ENCODE measurements around the gene HOXB3. TPM values are rescaled to one million over a fixed set of nuclear protein-coding genes. Genes with fewer than 3 reads are reported as not detected.

The HOXB3 gene
- total and polyA plus RNA-seq, 7 donors: 6.2 to 64.3 (median 25.3) TPM

DNA sequence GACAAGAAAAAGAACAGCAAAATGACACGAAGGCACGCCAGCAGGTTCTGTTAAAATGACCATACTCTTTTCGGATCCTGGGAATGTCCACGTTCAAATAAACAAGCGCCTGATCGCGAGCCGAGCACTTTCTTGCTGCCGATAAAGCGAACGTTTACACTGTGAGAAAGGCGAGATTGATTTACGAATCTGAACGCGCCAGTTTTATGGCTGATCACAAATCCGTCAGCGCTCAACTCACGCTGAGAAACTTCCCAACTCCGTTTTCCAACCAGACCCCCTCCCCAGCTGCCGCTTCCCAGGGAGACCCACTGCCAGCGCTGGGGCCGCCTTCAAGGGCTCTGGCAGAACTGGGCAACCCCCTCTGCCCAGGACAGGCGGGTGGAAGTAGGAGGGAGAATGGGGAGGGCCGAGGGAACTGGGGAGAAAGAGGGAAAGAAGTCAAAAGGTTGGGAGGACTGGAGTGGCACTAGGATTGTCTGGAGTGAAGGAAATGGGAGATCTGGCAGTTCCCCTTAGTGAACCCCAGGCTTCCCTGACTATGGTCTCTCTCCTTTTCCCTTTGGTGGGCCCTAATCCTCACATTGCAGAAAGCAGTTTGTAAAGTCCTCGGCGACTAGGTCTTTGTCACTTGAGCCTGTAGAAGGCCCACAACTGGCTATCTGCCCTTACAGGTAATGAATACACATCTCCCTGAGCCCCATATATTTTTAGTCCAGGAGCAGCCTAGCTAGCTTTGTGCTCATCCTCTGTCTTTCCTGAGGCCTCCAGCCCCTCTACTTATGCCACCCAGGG, 18.8 kb downstream of the HOXB3 start:
- H3K9me3 ChIP-seq: no peaks in the 10 kb centered on the region
- H3K27me3 ChIP-seq: no peaks in the 10 kb centered on the region
- peak overlapping the region; percentile 18 to 84 (median 38) for H3K4me3 ChIP-seq
- 38 to 57% methylated on average over 26 of the region's 26 CpGs for WGBS, 2 donors
- H3K27ac ChIP-seq: peak overlapping the region; percentile 94 to 99 (median 96)
- peaks cover 0 to 100% (median 97%) of the 10 kb centered on the region in 4 donors for H3K4me1 ChIP-seq
- TF ChIP-seq POLR2A (IDR thresholded peaks at IDR 0.05) (no peak), POLR2AphosphoS5 (IDR thresholded peaks at IDR 0.05) (peak in 3 of 4 donors; percentile 34 to 67 (median 43))
- intact Hi-C loops (cut with DNase I): no loop called here
- DNase-seq: no peak
- no peaks in the 10 kb centered on the region for H3K36me3 ChIP-seq

DNA sequence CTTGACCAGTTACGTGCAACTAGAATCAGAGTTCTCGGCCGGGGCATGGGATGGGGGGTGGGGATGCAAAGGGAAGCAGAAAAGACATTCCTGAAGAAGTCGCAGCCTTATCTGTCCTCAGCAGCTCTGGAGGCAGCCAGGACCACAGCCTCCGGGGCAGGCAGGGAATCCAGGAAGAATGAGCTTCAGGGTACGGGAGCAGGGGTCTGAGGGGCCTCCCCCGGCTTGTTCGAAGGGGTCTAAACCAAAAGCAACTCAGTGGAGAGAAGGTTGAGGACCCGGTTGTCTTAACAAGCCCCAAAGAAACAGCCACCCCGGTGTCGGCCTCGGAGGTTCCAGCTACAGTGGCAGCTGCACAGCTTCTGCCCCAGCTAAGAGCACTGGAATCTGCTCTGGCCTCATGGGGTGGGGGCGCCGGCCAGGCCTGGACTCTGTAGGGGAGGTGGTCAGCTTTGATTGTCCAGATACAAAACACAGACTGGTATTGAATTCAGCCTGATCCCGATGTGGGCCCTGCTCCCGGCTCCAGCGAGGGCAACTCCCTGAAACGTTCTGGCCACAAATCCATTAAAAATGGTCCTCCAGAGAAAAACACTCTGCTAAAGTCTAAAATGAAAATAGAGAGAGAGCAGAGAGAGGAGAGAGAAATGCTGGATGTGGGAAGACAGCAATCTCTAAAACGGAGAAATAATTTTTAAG, 19.6 kb downstream of the HOXB3 start:
- intact Hi-C loops (cut with DNase I): no loop called here
- Histone ChIP-seq H3K27ac (peak overlapping the region; percentile 94 to 99 (median 96)), H3K36me3 (no peaks in the 10 kb centered on the region), H3K9me3 (no peaks in the 10 kb centered on the region), H3K27me3 (no peaks in the 10 kb centered on the region), H3K4me1 (peaks cover 0 to 100% (median 97%) of the 10 kb centered on the region in 4 donors), H3K4me3 (peak overlapping the region; percentile 18 to 84 (median 38))
- WGBS, 2 donors: 66 to 73% methylated on average over 19 of the region's 19 CpGs
- TF ChIP-seq EP300 (IDR thresholded peaks at IDR 0.05) (no peak), POLR2AphosphoS5 (IDR thresholded peaks at IDR 0.05) (peak in 1 of 4 donors; percentile 16), POLR2A (IDR thresholded peaks at IDR 0.05) (no peak)
- TF ChIP-seq, protein P1, sequence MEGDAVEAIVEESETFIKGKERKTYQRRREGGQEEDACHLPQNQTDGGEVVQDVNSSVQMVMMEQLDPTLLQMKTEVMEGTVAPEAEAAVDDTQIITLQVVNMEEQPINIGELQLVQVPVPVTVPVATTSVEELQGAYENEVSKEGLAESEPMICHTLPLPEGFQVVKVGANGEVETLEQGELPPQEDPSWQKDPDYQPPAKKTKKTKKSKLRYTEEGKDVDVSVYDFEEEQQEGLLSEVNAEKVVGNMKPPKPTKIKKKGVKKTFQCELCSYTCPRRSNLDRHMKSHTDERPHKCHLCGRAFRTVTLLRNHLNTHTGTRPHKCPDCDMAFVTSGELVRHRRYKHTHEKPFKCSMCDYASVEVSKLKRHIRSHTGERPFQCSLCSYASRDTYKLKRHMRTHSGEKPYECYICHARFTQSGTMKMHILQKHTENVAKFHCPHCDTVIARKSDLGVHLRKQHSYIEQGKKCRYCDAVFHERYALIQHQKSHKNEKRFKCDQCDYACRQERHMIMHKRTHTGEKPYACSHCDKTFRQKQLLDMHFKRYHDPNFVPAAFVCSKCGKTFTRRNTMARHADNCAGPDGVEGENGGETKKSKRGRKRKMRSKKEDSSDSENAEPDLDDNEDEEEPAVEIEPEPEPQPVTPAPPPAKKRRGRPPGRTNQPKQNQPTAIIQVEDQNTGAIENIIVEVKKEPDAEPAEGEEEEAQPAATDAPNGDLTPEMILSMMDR (IDR thresholded peaks at IDR 0.05): no peak
- no peak for DNase-seq

DNA sequence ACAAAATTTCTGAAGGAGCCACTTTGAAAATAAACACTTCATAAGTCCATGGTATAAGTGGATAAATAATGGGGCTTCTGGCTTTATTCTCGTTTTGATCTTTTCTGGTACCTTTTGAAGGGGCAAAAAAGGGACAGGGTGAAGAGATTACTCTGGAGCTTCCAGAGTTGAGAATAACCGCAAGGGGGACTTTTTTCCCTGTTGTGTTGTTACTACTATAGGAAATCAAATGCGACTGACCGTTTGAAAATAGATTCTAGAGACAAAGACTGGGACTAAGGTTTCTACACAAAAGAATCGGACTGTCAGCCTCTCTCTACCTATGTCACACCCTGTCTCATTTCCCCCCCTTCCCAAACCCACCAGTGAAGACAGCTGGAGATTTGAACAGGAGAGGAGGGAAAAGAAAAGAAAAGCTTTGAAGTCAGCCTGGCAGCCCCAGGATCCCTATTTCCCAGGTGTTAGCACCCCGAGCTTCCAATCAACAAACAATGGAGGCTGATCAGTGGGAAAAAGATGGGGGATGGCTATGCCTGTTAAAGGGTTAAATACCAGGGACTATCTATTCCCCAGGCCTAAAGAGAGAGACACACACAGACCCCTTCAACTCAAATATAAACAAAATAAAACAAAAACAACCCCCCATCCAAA, 20.2 kb downstream of the HOXB3 start:
- no peak for DNase-seq
- no peaks in the 10 kb centered on the region for H3K9me3 ChIP-seq
- 73 to 81% methylated on average over 6 of the region's 6 CpGs for WGBS, 2 donors
- intact Hi-C loops (cut with DNase I): no loop called here
- TF ChIP-seq, protein P1 (IDR thresholded peaks at IDR 0.05): peak in 1 of 4 experiments; percentile 25
- TF ChIP-seq EP300 (IDR thresholded peaks at IDR 0.05): no peak
- H3K36me3 ChIP-seq: no peaks in the 10 kb centered on the region
- peak overlapping the region; percentile 18 to 84 (median 38) for H3K4me3 ChIP-seq
- no peaks in the 10 kb centered on the region for H3K27me3 ChIP-seq
- H3K4me1 ChIP-seq: peaks cover 0 to 100% (median 97%) of the 10 kb centered on the region in 4 donors
- peak overlapping the region; percentile 94 to 99 (median 96) for H3K27ac ChIP-seq

DNA sequence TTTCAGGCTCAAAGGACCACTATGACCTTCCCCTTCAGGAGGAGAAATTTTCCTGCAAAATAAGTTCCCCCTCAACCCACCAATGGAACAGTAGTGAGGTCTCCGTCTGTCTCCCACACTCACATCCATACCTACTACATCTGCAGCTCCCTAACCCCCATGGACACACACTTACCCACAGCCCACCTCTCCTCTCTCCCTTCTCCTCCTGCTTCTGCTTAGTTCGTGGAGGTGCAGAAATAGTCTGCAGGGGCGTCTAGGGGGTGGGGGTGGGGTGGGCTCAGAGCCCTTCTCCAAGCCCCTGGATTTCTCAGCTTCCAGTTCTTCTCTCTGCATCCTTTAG, 20.8 kb downstream of the HOXB3 start:
- Histone ChIP-seq H3K27ac (peak overlapping the region; percentile 94 to 99 (median 96)), H3K36me3 (no peaks in the 10 kb centered on the region), H3K27me3 (no peaks in the 10 kb centered on the region), H3K4me1 (peaks cover 0 to 100% (median 97%) of the 10 kb centered on the region in 4 donors), H3K4me3 (peak overlapping the region; percentile 18 to 84 (median 36)), H3K9me3 (no peaks in the 10 kb centered on the region)
- WGBS, 2 donors: 60 to 69% methylated on average over 3 of the region's 3 CpGs
- TF ChIP-seq POLR2AphosphoS5 (IDR thresholded peaks at IDR 0.05): no peak
- TF ChIP-seq POLR2A (IDR thresholded peaks at IDR 0.05): no peak
- no peak for TF ChIP-seq EP300 (IDR thresholded peaks at IDR 0.05)
- TF ChIP-seq, protein P1 (IDR thresholded peaks at IDR 0.05): no peak
- intact Hi-C loops (cut with DNase I): no loop called here
- no peak for DNase-seq

All from sigmoid colon (tissue), 7 donors.